GM19035 (cell line): ENCODE results near the gene SKOR2.

Source experiments
- ATAC-seq: cut with Tn5 transposase; IDR thresholded peaks from one replicate; pipeline ENCODE4 v1.9.1; 2021; ENCODE audit not compliant: unreplicated experiment

The SKOR2 gene

GRCh38 chr18:47251289-47252120 is at the start of gene SKOR2:
Gene SKOR2, minus strand, starts transcription at chr18:47251660. Its CDS starts 2,477 bp downstream, at chr18:47249183.
- ATAC-seq = no peak

GRCh38 chr18:47296462-47296861 is 45.0 kb upstream of the SKOR2 start:
- no peak for ATAC-seq

GRCh38 chr18:47294801-47295200 is 43.3 kb upstream of the SKOR2 start:
- no peak for ATAC-seq

GRCh38 chr18:47288741-47289140 is 37.3 kb upstream of the SKOR2 start:
- ATAC-seq = no peak

- ATAC-seq = no peak
These were observed 36.6 kb upstream of the SKOR2 start for GRCh38 chr18:47287911-47288585.

- no peak for ATAC-seq
These were observed 35.4 kb upstream of the SKOR2 start for GRCh38 chr18:47286776-47287410.

- ATAC-seq = no peak
These were observed 34.0 kb upstream of the SKOR2 start for GRCh38 chr18:47285456-47285855.

- no peak for ATAC-seq
These were observed 33.4 kb upstream of the SKOR2 start for GRCh38 chr18:47284721-47285395.

GRCh38 chr18:47283476-47283875 is 32.0 kb upstream of the SKOR2 start:
- ATAC-seq = no peak

- no peak for ATAC-seq
These were observed 28.7 kb upstream of the SKOR2 start for GRCh38 chr18:47280121-47280520.

- no peak for ATAC-seq
These were observed 23.5 kb upstream of the SKOR2 start for GRCh38 chr18:47274961-47275360.

- no peak for ATAC-seq
These were observed 13.7 kb upstream of the SKOR2 start for GRCh38 chr18:47265197-47265596.

GRCh38 chr18:47264308-47264700 is 12.8 kb upstream of the SKOR2 start:
- no peak for ATAC-seq

GRCh38 chr18:47263430-47264307 is 12.2 kb upstream of the SKOR2 start:
- ATAC-seq = no peak

GRCh38 chr18:47263150-47263429 is 11.6 kb upstream of the SKOR2 start:
- no peak for ATAC-seq

GRCh38 chr18:47262301-47263149 is 11.1 kb upstream of the SKOR2 start:
- no peak for ATAC-seq

- no peak for ATAC-seq
These were observed 10.4 kb upstream of the SKOR2 start for GRCh38 chr18:47261902-47262300.

GRCh38 chr18:47260924-47261701 is 9.7 kb upstream of the SKOR2 start:
- ATAC-seq = no peak
